GM19452 (cell line): ENCODE data around the gene EFEMP2.

ENCODE experiments used
- ATAC-seq: cut with Tn5 transposase; IDR thresholded peaks from one replicate; pipeline ENCODE4 v1.9.1; 2021; ENCODE audit not compliant: unreplicated experiment

EFEMP2 gene

GRCh38 chr11:65872586-65873317 lies at the start of gene EFEMP2:
EFEMP2 (minus strand) TSS chr11:65872800; CDS start chr11:65872354, 446 bp downstream.
- no peak for ATAC-seq

- no peak for ATAC-seq
Observed at GRCh38 chr11:65921876-65922275, 49.3 kb upstream of the EFEMP2 start.

- ATAC-seq: no peak
Observed at GRCh38 chr11:65921033-65921555, 48.5 kb upstream of the EFEMP2 start.

GRCh38 chr11:65920372-65920802 lies 47.8 kb upstream of the EFEMP2 start:
- no peak for ATAC-seq

GRCh38 chr11:65919573-65920371 lies 47.2 kb upstream of the EFEMP2 start:
- peak; percentile 46 for ATAC-seq

GRCh38 chr11:65919141-65919572 lies 46.6 kb upstream of the EFEMP2 start, which contains the start of gene DRAP1:
DRAP1 (plus strand) TSS chr11:65919426; CDS start chr11:65919502, 76 bp downstream.
- ATAC-seq: peak; percentile 79

GRCh38 chr11:65918211-65919140 lies 45.9 kb upstream of the EFEMP2 start, which contains the start of gene C11orf68:
C11orf68 (minus strand) TSS chr11:65919062; CDS start chr11:65919031, 31 bp downstream.
- ATAC-seq: peak; percentile 41

GRCh38 chr11:65917434-65918210 lies 45.0 kb upstream of the EFEMP2 start:
- no peak for ATAC-seq

GRCh38 chr11:65917077-65917433 lies 44.5 kb upstream of the EFEMP2 start:
- ATAC-seq: no peak

GRCh38 chr11:65916391-65916790 lies 43.8 kb upstream of the EFEMP2 start:
- ATAC-seq: no peak

GRCh38 chr11:65915821-65916251 lies 43.2 kb upstream of the EFEMP2 start:
- ATAC-seq: no peak

GRCh38 chr11:65915101-65915820 lies 42.7 kb upstream of the EFEMP2 start:
- ATAC-seq: no peak

GRCh38 chr11:65912845-65913244 lies 40.2 kb upstream of the EFEMP2 start:
- ATAC-seq: no peak

GRCh38 chr11:65911682-65912568 lies 39.3 kb upstream of the EFEMP2 start:
- ATAC-seq: no peak

GRCh38 chr11:65907878-65908277 lies 35.3 kb upstream of the EFEMP2 start:
- ATAC-seq: no peak

- ATAC-seq: no peak
Observed at GRCh38 chr11:65906602-65907001, 34.0 kb upstream of the EFEMP2 start.

GRCh38 chr11:65903715-65904114 lies 31.1 kb upstream of the EFEMP2 start:
- ATAC-seq: no peak

- ATAC-seq: no peak
Observed at GRCh38 chr11:65903068-65903481, 30.5 kb upstream of the EFEMP2 start.
